ENCODE data around the gene TSPOAP1. TPM values are rescaled to one million over a fixed set of nuclear protein-coding genes. Genes with fewer than 3 reads are reported as not detected.
A peak's percentile ranks its signal among the peaks of the same experiment; 100 is the strongest.

Gene TSPOAP1
- total RNA-seq, 2 donors from 2014 or later = 31.3 to 36.8 TPM

DNA sequence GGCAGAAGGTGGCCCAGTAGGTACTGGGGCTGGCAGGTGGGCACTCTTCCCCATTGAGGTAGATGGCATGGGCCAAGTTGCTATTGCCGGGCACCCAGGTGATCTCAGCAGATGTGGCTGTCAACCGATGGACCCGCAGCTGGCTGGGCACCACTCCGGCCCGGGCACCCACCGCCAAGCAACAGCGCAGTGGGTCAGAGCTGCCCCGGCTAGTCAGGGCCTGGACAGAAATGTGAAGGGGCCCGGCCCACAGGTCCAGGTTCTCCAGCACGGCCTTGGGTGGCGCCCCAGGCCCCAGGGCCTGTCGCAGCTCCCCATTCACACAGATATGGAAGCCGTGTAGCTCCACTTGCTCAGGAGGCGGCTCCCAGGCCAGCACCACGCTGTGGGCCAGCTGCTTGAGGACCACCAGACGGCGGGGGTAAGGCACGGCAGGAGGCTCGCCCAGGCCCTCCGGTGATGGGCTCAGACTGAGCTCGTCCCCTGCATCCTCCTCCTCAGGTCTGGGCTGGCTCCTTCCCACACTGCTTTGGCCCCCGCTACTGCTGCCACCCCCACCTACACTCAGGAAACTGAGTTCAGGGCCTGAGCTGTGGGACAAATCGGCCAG, 16.5 kb downstream of the TSPOAP1 start:
- Mint-ChIP-seq H3K27me3 (ENCODE audit: insufficient read depth) (no peaks in the 10 kb centered on the region), H3K9me3 (no peaks in the 10 kb centered on the region), H3K27ac (no peak overlapping the region), H3K36me3 (ENCODE audit: low read depth) (peaks cover 4% of the 10 kb centered on the region), H3K4me3 (no peak overlapping the region), H3K4me1 (no peaks in the 10 kb centered on the region)
- Histone ChIP-seq H3K27me3 (ENCODE audit: control insufficient read depth, insufficient read depth, low read length, poor library complexity, severe bottlenecking) (no peaks in the 10 kb centered on the region), H3K27ac (ENCODE audit: low read depth, low read length) (no peak overlapping the region), H3K9me3 (ENCODE audit: control insufficient read depth, low read length) (no peaks in the 10 kb centered on the region), H3K4me3 (ENCODE audit: low read length) (no peak overlapping the region), H3K36me3 (ENCODE audit: control insufficient read depth, insufficient read depth, low read length) (no peaks in the 10 kb centered on the region), H3K4me1 (ENCODE audit: control insufficient read depth, insufficient read depth, low read length) (no peaks in the 10 kb centered on the region), H3K9ac (ENCODE audit: extremely low read depth, low read length, poor library complexity, severe bottlenecking) (no peak overlapping the region)
- no peak for TF ChIP-seq CTCF (conservative IDR thresholded peaks at IDR 0.05)
- DNase-seq = peak; percentile 52
- WGBS, 2 experiments (ENCODE audit: insufficient coverage in 1 of 2, insufficient read length in 1 of 2) = 90 to 95% methylated on average over 15 to 22 of the region's 23 CpGs

DNA sequence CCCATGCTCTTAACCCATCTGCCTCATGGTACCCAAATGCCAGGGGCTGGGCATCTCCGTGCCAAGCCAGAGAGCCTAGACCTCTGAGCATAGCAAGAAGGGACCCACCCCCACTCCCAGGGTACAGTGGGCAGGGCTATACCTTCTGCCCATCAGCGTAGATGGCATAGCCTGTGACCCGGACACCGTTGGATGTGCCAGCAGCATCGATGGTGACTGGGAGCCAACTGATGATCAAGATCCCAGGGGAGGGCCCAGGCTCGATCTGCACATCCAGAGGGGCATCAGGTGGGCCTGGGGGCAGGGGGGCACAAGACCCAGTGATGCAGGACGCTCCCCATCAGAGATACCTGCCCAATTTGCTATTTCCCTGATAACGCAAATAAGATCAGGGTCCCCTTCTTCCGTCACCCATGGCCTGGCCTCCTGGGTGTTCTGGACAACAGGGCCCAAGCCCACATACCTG, 17.1 kb downstream of the TSPOAP1 start:
- Mint-ChIP-seq H3K27me3 (ENCODE audit: insufficient read depth) (no peaks in the 10 kb centered on the region), H3K36me3 (ENCODE audit: low read depth) (peaks cover 7% of the 10 kb centered on the region), H3K9me3 (no peaks in the 10 kb centered on the region), H3K27ac (no peak overlapping the region), H3K4me3 (no peak overlapping the region), H3K4me1 (no peaks in the 10 kb centered on the region)
- DNase-seq = no peak
- Histone ChIP-seq H3K27ac (ENCODE audit: low read depth, low read length) (no peak overlapping the region), H3K9me3 (ENCODE audit: control insufficient read depth, low read length) (no peaks in the 10 kb centered on the region), H3K4me3 (ENCODE audit: low read length) (no peak overlapping the region), H3K9ac (ENCODE audit: extremely low read depth, low read length, poor library complexity, severe bottlenecking) (no peak overlapping the region), H3K27me3 (ENCODE audit: control insufficient read depth, insufficient read depth, low read length, poor library complexity, severe bottlenecking) (no peaks in the 10 kb centered on the region), H3K36me3 (ENCODE audit: control insufficient read depth, insufficient read depth, low read length) (no peaks in the 10 kb centered on the region), H3K4me1 (ENCODE audit: control insufficient read depth, insufficient read depth, low read length) (no peaks in the 10 kb centered on the region)
- no peak for TF ChIP-seq CTCF (conservative IDR thresholded peaks at IDR 0.05)
- 93 to 100% methylated on average over 5 to 9 of the region's 9 CpGs for WGBS, 2 experiments (ENCODE audit: insufficient coverage in 1 of 2, insufficient read length in 1 of 2)

DNA sequence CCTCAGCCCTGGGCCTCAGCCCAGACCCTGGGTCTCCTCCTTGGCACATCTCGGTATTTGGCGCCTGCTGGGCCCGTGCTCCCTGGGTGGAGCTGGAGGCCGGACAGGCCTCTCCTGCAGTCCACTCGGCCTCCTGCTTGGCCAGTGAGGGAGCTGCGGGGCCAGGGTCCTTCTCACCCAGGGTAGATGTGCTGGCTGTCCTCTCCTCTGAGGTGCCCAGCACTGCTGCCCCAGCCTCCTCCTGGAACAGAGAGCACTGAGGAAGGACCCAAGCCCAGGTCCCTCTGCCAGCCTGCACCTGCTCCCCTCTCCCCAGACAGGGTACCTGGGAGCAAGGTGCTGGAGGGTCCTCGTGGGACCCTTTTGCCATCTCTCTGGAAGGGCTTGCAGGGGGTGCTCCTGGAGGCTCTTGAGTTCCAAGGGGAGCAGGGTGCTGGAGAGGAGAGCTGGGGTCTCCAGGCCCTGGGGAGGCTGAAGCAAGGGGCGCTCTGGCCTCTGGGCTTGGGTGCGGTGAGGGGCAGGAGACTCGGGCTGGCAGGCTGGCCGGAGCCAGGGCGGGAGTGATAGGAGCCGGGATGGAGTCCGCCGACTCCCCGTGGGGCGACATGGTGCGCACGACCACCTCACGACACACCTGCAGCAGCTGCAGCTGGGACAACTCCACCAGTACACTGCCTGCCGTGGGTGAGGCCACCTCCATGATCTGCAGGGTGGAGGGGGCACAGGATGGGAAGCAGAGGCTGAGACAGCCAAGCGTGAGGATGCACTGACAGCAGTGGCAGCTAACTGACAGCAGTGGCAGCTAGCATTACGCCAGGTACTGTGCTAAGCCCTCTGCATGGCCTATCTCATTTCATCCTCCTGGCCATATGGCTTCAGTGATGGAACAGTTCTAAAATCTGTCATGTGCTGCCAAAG, 17.8 kb downstream of the TSPOAP1 start:
- WGBS, 2 experiments (ENCODE audit: insufficient coverage in 1 of 2, insufficient read length in 1 of 2) = 78 to 86% methylated on average over 7 to 23 of the region's 23 CpGs
- no peak for DNase-seq
- no peaks in the 10 kb centered on the region for H3K4me1 ChIP-seq (ENCODE audit: control insufficient read depth, insufficient read depth, low read length)
- H3K4me3 ChIP-seq (ENCODE audit: low read length) = no peak overlapping the region
- Mint-ChIP-seq H3K27ac (no peak overlapping the region), H3K4me3 (no peak overlapping the region), H3K36me3 (ENCODE audit: low read depth) (peaks cover 7% of the 10 kb centered on the region), H3K9me3 (no peaks in the 10 kb centered on the region), H3K4me1 (no peaks in the 10 kb centered on the region), H3K27me3 (ENCODE audit: insufficient read depth) (no peaks in the 10 kb centered on the region)
- TF ChIP-seq CTCF (conservative IDR thresholded peaks at IDR 0.05) = no peak
- no peaks in the 10 kb centered on the region for H3K27me3 ChIP-seq (ENCODE audit: control insufficient read depth, insufficient read depth, low read length, poor library complexity, severe bottlenecking)
- no peak overlapping the region for H3K9ac ChIP-seq (ENCODE audit: extremely low read depth, low read length, poor library complexity, severe bottlenecking)
- H3K9me3 ChIP-seq (ENCODE audit: control insufficient read depth, low read length) = no peaks in the 10 kb centered on the region
- no peaks in the 10 kb centered on the region for H3K36me3 ChIP-seq (ENCODE audit: control insufficient read depth, insufficient read depth, low read length)
- H3K27ac ChIP-seq (ENCODE audit: low read depth, low read length) = no peak overlapping the region
